ENCODE data around the gene GADD45B.

Gene GADD45B

GRCh38 chr19:2514981-2515518 lies 39.1 kb downstream of the GADD45B start:
- no peak for TF ChIP-seq REST (IDR thresholded peaks at IDR 0.05; ENCODE audit: insufficient read depth in 1 of 2, low read depth in 2 of 2, low read length in 2 of 2)
- no peak for TF ChIP-seq POLR2AphosphoS5 (IDR thresholded peaks at IDR 0.05; ENCODE audit: low read depth, low read length)
- TF ChIP-seq SIN3A (IDR thresholded peaks at IDR 0.05; ENCODE audit: borderline replicate concordance, insufficient read depth, low read length) = no peak
- no peak for TF ChIP-seq TAF1 (IDR thresholded peaks at IDR 0.05; ENCODE audit: borderline replicate concordance, insufficient read depth, low read length)
- no peak for TF ChIP-seq FOXP2 (optimal IDR thresholded peaks at IDR 0.05; ENCODE audit: borderline replicate concordance, extremely low read depth, extremely low read length, insufficient read depth)

GRCh38 chr19:2516727-2517126 lies 40.8 kb downstream of the GADD45B start:
- TF ChIP-seq FOXP2 (optimal IDR thresholded peaks at IDR 0.05; ENCODE audit: borderline replicate concordance, extremely low read depth, extremely low read length, insufficient read depth) (no peak), POLR2AphosphoS5 (IDR thresholded peaks at IDR 0.05; ENCODE audit: low read depth, low read length) (no peak), SIN3A (IDR thresholded peaks at IDR 0.05; ENCODE audit: borderline replicate concordance, insufficient read depth, low read length) (no peak), REST (IDR thresholded peaks at IDR 0.05; ENCODE audit: insufficient read depth in 1 of 2, low read depth in 2 of 2, low read length in 2 of 2) (no peak), TAF1 (IDR thresholded peaks at IDR 0.05; ENCODE audit: borderline replicate concordance, insufficient read depth, low read length) (no peak)

GRCh38 chr19:2517881-2518601 lies 42.1 kb downstream of the GADD45B start:
- TF ChIP-seq REST (IDR thresholded peaks at IDR 0.05; ENCODE audit: insufficient read depth in 1 of 2, low read depth in 2 of 2, low read length in 2 of 2) = no peak
- TF ChIP-seq TAF1 (IDR thresholded peaks at IDR 0.05; ENCODE audit: borderline replicate concordance, insufficient read depth, low read length) = no peak
- TF ChIP-seq SIN3A (IDR thresholded peaks at IDR 0.05; ENCODE audit: borderline replicate concordance, insufficient read depth, low read length) = no peak
- no peak for TF ChIP-seq FOXP2 (optimal IDR thresholded peaks at IDR 0.05; ENCODE audit: borderline replicate concordance, extremely low read depth, extremely low read length, insufficient read depth)
- TF ChIP-seq POLR2AphosphoS5 (IDR thresholded peaks at IDR 0.05; ENCODE audit: low read depth, low read length) = no peak

GRCh38 chr19:2519482-2519881 lies 43.6 kb downstream of the GADD45B start:
- TF ChIP-seq FOXP2 (optimal IDR thresholded peaks at IDR 0.05; ENCODE audit: borderline replicate concordance, extremely low read depth, extremely low read length, insufficient read depth) (no peak), REST (IDR thresholded peaks at IDR 0.05; ENCODE audit: insufficient read depth in 1 of 2, low read depth in 2 of 2, low read length in 2 of 2) (no peak), SIN3A (IDR thresholded peaks at IDR 0.05; ENCODE audit: borderline replicate concordance, insufficient read depth, low read length) (no peak), POLR2AphosphoS5 (IDR thresholded peaks at IDR 0.05; ENCODE audit: low read depth, low read length) (no peak), TAF1 (IDR thresholded peaks at IDR 0.05; ENCODE audit: borderline replicate concordance, insufficient read depth, low read length) (no peak)

All from PFSK-1 (cell line).